Suprapubic skin (tissue), 4 donors: ENCODE data around the gene PACSIN2.

ENCODE experiments used
- CTCF ChIP-seq, 2 donors: fragments of 200-600 bp in 1 of 2; fragments of 450-650 bp in 1 of 2; sonication (generic) in 1 of 2; IDR thresholded peaks; one replicate each; pipeline ENCODE4 v1.5.1; 2016 to 2019; ENCODE audit warnings: antibody characterized with exemption in 2 of 2, mild to moderate bottlenecking in 1 of 2, moderate library complexity in 1 of 2
- EP300 ChIP-seq: sonication (generic); formaldehyde crosslinking; IDR thresholded peaks from one replicate; pipeline ENCODE4 v1.6.1; 2017; ENCODE audit warnings: antibody characterized with exemption
- POLR2A ChIP-seq, 2 donors: fragments of 450-650 bp; IDR thresholded peaks; one replicate each; pipeline ENCODE4 v1.6.1; 2017; ENCODE audit warnings: antibody characterized with exemption in 2 of 2, mild to moderate bottlenecking in 2 of 2, moderate library complexity in 2 of 2
- POLR2AphosphoS5 ChIP-seq, 3 donors: sonication (generic); formaldehyde crosslinking; IDR thresholded peaks; one replicate each; pipeline ENCODE4 v1.6.1; 2017; ENCODE audit warnings: antibody characterized with exemption in 3 of 3

GRCh38 chr22:42942351-42942750, 72.6 kb downstream of the PACSIN2 start:
- TF ChIP-seq EP300: no peak
- no peak for TF ChIP-seq CTCF (IDR thresholded peaks at IDR 0.05)
- TF ChIP-seq POLR2A (IDR thresholded peaks at IDR 0.05): no peak
- TF ChIP-seq POLR2AphosphoS5 (IDR thresholded peaks at IDR 0.05): no peak
